Endothelial cell of umbilical vein (primary cell): ENCODE data around the gene SH3YL1. TPM values are rescaled to one million over a fixed set of nuclear protein-coding genes. Genes with fewer than 3 reads are reported as not detected.

Source experiments
- BruUV-seq: library from RNA; stranded (reverse); fragments of 400-500 nt; replicated peaks from 2 replicates; lab custom pipeline; 2021; lab: Mats Ljungman, UMichigan
- CTCF ChIA-PET: fragments of 300-600, 350-600 bp; sonication (Branson Sonifier 250); formaldehyde crosslinking; loops from one replicate; lab custom pipeline; 2021; ENCODE audit warnings: antibody characterized with exemption, inconsistent platforms; lab: Charles Lee
- POLR2A ChIA-PET: fragments of 300-600, 350-600 bp; sonication (Branson Sonifier 250); formaldehyde crosslinking; loops from one replicate; lab custom pipeline; 2021; ENCODE audit warnings: antibody characterized with exemption, inconsistent platforms; lab: Charles Lee
- DNase-seq: peaks from one replicate; pipeline ENCODE4 v3.0.0-alpha.2; 2011; ENCODE audit warnings: low read depth, low spot score
- FAIRE-seq: peaks from 2 replicates; lab custom pipeline; 2011; peaks lifted over from hg19 to GRCh38; lab: Jason Lieb, UNC
- H2AFZ ChIP-seq: 2 replicates; pipeline ENCODE4 v1.6.0; 2012; ENCODE audit warnings: low read depth, low read length, control low read depth, inconsistent platforms
- H3K27ac ChIP-seq: 2 replicates; pipeline ENCODE4 v1.5.1; 2011; ENCODE audit warnings: low read depth, mild to moderate bottlenecking, control low read depth, low read length, moderate library complexity; ENCODE audit not compliant: insufficient read depth
- H3K27me3 ChIP-seq, 2 experiments: 2 replicates each; pipeline versions ENCODE4 v1.6.0 to v1.6.1; 2011; ENCODE audit warnings: low read length in 2 of 2, mixed read lengths in 1 of 2; ENCODE audit not compliant: control insufficient read depth in 2 of 2, insufficient read depth in 2 of 2
- H3K36me3 ChIP-seq, 2 experiments: 2 replicates in 1 of 2; 3 replicates in 1 of 2; pipeline ENCODE4 v1.5.1; 2011; ENCODE audit warnings: low read length in 2 of 2, mild to moderate bottlenecking in 1 of 2, moderate library complexity in 1 of 2; ENCODE audit not compliant: control insufficient read depth in 2 of 2, insufficient read depth in 2 of 2; ENCODE audit errors: extremely low read depth in 1 of 2
- H3K4me1 ChIP-seq: 3 replicates; pipeline ENCODE4 v1.5.1; 2011; ENCODE audit warnings: mild to moderate bottlenecking, low read length; ENCODE audit not compliant: control insufficient read depth, insufficient read depth; ENCODE audit errors: extremely low read depth
- H3K4me2 ChIP-seq: 2 replicates; pipeline ENCODE4 v1.6.1; 2011; ENCODE audit warnings: low read length, control low read depth, mixed read lengths; ENCODE audit not compliant: insufficient read depth
- H3K4me3 ChIP-seq, 3 experiments: fragments of 200-600 bp in 1 of 3; sonication (generic), shearing (Covaris generic) in 1 of 3; replicated peaks in 1 of 3; 2 replicates each; pipeline ENCODE4 v1.5.1; 2011 to 2016; ENCODE audit warnings: control low read depth in 3 of 3, low read length in 3 of 3, mild to moderate bottlenecking in 2 of 3, inconsistent platforms in 1 of 3, low read depth in 1 of 3, moderate library complexity in 1 of 3; ENCODE audit not compliant: insufficient read depth in 1 of 3
- H3K79me2 ChIP-seq: 2 replicates; pipeline ENCODE4 v1.6.0; 2012; ENCODE audit warnings: low read length, inconsistent platforms; ENCODE audit not compliant: control insufficient read depth, insufficient read depth
- H3K9ac ChIP-seq: replicated peaks from 2 replicates; pipeline ENCODE3; 2011; ENCODE audit warnings: low read length, control low read depth; ENCODE audit not compliant: insufficient read depth; ENCODE audit errors: extremely low read depth
- H3K9me1 ChIP-seq: replicated peaks from 3 replicates; pipeline ENCODE4 v1.6.0; 2011; ENCODE audit warnings: mild to moderate bottlenecking, low read length; ENCODE audit not compliant: control insufficient read depth, insufficient read depth; ENCODE audit errors: extremely low read depth
- H3K9me3 ChIP-seq: replicated peaks from 2 replicates; pipeline ENCODE4 v1.5.1; 2012; ENCODE audit warnings: low read length, inconsistent platforms; ENCODE audit not compliant: control insufficient read depth, insufficient read depth
- H4K20me1 ChIP-seq: replicated peaks from 2 replicates; pipeline ENCODE3; 2011; ENCODE audit warnings: mild to moderate bottlenecking, low read length; ENCODE audit not compliant: control insufficient read depth, insufficient read depth; ENCODE audit errors: extremely low read depth
- CTCF ChIP-seq, 2 donors: IDR thresholded peaks; 1 replicate in 1 of 2; 2 replicates in 1 of 2; pipeline ENCODE4 v1.5.1; 2011; ENCODE audit warnings: low read length in 2 of 2, mild to moderate bottlenecking in 2 of 2, moderate library complexity in 2 of 2, control low read depth in 1 of 2, inconsistent platforms in 1 of 2, low read depth in 1 of 2; ENCODE audit not compliant: insufficient read depth in 1 of 2; ENCODE audit errors: extremely low read depth in 1 of 2
- EZH2 ChIP-seq: IDR thresholded peaks from 2 replicates; pipeline ENCODE4 v1.6.1; 2012; ENCODE audit warnings: borderline replicate concordance, low read depth, mild to moderate bottlenecking, moderate library complexity, low read length, inconsistent platforms; ENCODE audit not compliant: severe bottlenecking
- FOS ChIP-seq: IDR thresholded peaks from 2 replicates; pipeline ENCODE4 v1.6.1; 2011; ENCODE audit warnings: mild to moderate bottlenecking, low read length, moderate library complexity, borderline replicate concordance; ENCODE audit not compliant: insufficient read depth
- GATA2 ChIP-seq: IDR thresholded peaks from 2 replicates; pipeline ENCODE4 v1.7.0; 2011; ENCODE audit warnings: low read depth, mild to moderate bottlenecking, moderate library complexity, mixed read lengths, low read length; ENCODE audit not compliant: insufficient read length, insufficient read depth
- JUN ChIP-seq: IDR thresholded peaks from 2 replicates; pipeline ENCODE4 v1.6.1; 2011; ENCODE audit warnings: borderline replicate concordance, low read depth; ENCODE audit not compliant: insufficient read length, insufficient read depth
- MAX ChIP-seq: IDR thresholded peaks from 2 replicates; pipeline ENCODE4 v1.6.1; 2011; ENCODE audit not compliant: insufficient read depth, insufficient read length
- MYC ChIP-seq: IDR thresholded peaks from one replicate; pipeline ENCODE4 v1.6.1; 2011; ENCODE audit warnings: mild to moderate bottlenecking, low read depth, low read length
- POLR2A ChIP-seq: IDR thresholded peaks from 2 replicates; pipeline ENCODE4 v1.6.1; 2012; ENCODE audit warnings: low read depth, mild to moderate bottlenecking, control low read depth, low read length
- POLR2AphosphoS5 ChIP-seq: IDR thresholded peaks from 2 replicates; pipeline ENCODE4 v1.6.1; 2012; ENCODE audit warnings: low read depth, mild to moderate bottlenecking, control low read depth, low read length, moderate library complexity; ENCODE audit not compliant: insufficient read depth
- dilution Hi-C: fragments of 300-500 bp; cut with MboI; formaldehyde crosslinking; loops from one replicate; pipeline ENCODE4 v1.15.0; 2019; ENCODE audit warnings: low sequenced_read_pairs; ENCODE audit not compliant: extremely low pct_ligation_motif_present
- intact Hi-C: fragments of 100-400 bp; cut with micrococcal nuclease; formaldehyde crosslinking; loops from one replicate; pipeline ENCODE4 v1.10.0; 2022
- polyA plus RNA-seq, 4 experiments: library from polyadenylated mRNA; depleted of rRNA in 3 of 4; stranded (reverse) in 3 of 4; unstranded in 1 of 4; fragments of >200 nt; gene quantifications; 2 replicates each; pipeline versions ENCODE4 v1.2.1 to v1.2.3, GENCODE V29; 2011 to 2012; ENCODE audit warnings: missing spikeins in 1 of 4
- total RNA-seq: library from RNA; stranded (reverse); gene quantifications from 2 replicates; pipeline ENCODE4 v1.2.3, GENCODE V29; 2021

SH3YL1 gene
- total and polyA plus RNA-seq, 2 donors (not counting 3 experiments of a cell fraction or from before 2014, with no cell fraction given) = 12.5 to 22.4 TPM

- Histone ChIP-seq H4K20me1 (no peaks in the 10 kb centered on the region), H3K4me1 (peaks cover 3% of the 10 kb centered on the region), H3K4me3 (peak overlapping the region in 1 of 3 experiments; percentile 19), H3K27me3 (peaks cover 16 to 37% of the 10 kb centered on the region in 2 experiments), H2AFZ (no peak overlapping the region), H3K79me2 (no peaks in the 10 kb centered on the region), H3K4me2 (peak overlapping the region; percentile 14), H3K9me1 (no peaks in the 10 kb centered on the region), H3K9me3 (no peaks in the 10 kb centered on the region), H3K27ac (no peak overlapping the region), H3K9ac (no peak overlapping the region), H3K36me3 (no peaks in the 10 kb centered on the region)
- dilution Hi-C loops (no loop called here), intact Hi-C loops (loop anchor here (1.0 to 2.0 kb wide), 2 partner anchors 25 to 43 kb away; partner anchors contain the start of genes ACP1 and SH3YL1)
- POLR2A ChIA-PET = interaction anchor here (0.7 kb wide), 1 partner anchor 50 kb away, joined by 6 read pairs; no protein-coding TSS in a partner anchor
- no peak for FAIRE-seq
- BruUV-seq = no TSS peak
- CTCF ChIA-PET = interaction anchor here (0.8 to 2.9 kb wide), 8 partner anchors 9 to 1480 kb away, joined by 3 to 19 read pairs (median 3); no protein-coding TSS in a partner anchor
- no peak for TF ChIP-seq MYC
- no peak for TF ChIP-seq FOS
- no peak for TF ChIP-seq GATA2
- TF ChIP-seq JUN = no peak
- TF ChIP-seq CTCF (IDR thresholded peaks at IDR 0.05; ENCODE audit: extremely low read depth in 1 of 2, insufficient read depth in 1 of 2, low read depth in 1 of 2, low read length in 2 of 2) = no peak
- peak; percentile 87 for TF ChIP-seq EZH2
- TF ChIP-seq POLR2AphosphoS5 = no peak
- TF ChIP-seq POLR2A = no peak
- no peak for TF ChIP-seq MAX
- peak; percentile 19 for DNase-seq
These were observed 25.7 kb upstream of the SH3YL1 start for GRCh38 chr2:289362-290089.
